Smooth muscle cell (in vitro differentiated cells): Measurements from ENCODE around the gene LGALS3. TPM values are rescaled to one million over a fixed set of nuclear protein-coding genes. Genes with fewer than 3 reads are reported as not detected.

ENCODE experiments used
- DNase-seq: peaks from one replicate; lab custom pipeline; 2025; ENCODE audit not compliant: unreplicated experiment; lab: John Stamatoyannopoulos, UW
- H2AFZ ChIP-seq: fragments of 200-600 bp; sonication (generic); 2 replicates; pipeline ENCODE4 v1.6.0; 2016; ENCODE audit warnings: antibody characterized with exemption, low read depth, mild to moderate bottlenecking
- H3F3A ChIP-seq: fragments of 200-600 bp; sonication (generic); 2 replicates; pipeline ENCODE4 v1.6.0; 2017; ENCODE audit warnings: antibody characterized with exemption, low read depth
- H3K27ac ChIP-seq: fragments of 200-600 bp; sonication (generic); 2 replicates; pipeline ENCODE4 v1.5.1; 2016; ENCODE audit warnings: low read depth, mild to moderate bottlenecking
- H3K27me3 ChIP-seq: fragments of 200-600 bp; sonication (generic); 2 replicates; pipeline ENCODE4 v1.6.1; 2016; ENCODE audit warnings: low read depth, mild to moderate bottlenecking
- H3K36me3 ChIP-seq: fragments of 200-600 bp; sonication (generic); 2 replicates; pipeline ENCODE4 v1.5.1; 2016; ENCODE audit warnings: low read depth
- H3K4me1 ChIP-seq: fragments of 200-600 bp; sonication (generic); 2 replicates; pipeline ENCODE4 v1.5.1; 2016; ENCODE audit warnings: low read depth
- H3K4me2 ChIP-seq: fragments of 200-600 bp; sonication (generic); 2 replicates; pipeline ENCODE4 v1.6.0; 2016; ENCODE audit warnings: mild to moderate bottlenecking
- H3K4me3 ChIP-seq: fragments of 200-600 bp; sonication (generic); 2 replicates; pipeline ENCODE4 v1.5.1; 2016; ENCODE audit warnings: mild to moderate bottlenecking
- H3K79me2 ChIP-seq: fragments of 200-600 bp; sonication (generic); 2 replicates; pipeline ENCODE4 v1.6.0; 2016; ENCODE audit warnings: low read depth, mild to moderate bottlenecking
- H3K9ac ChIP-seq: fragments of 200-600 bp; sonication (generic); 2 replicates; pipeline ENCODE4 v1.6.0; 2016; ENCODE audit warnings: low read depth
- H3K9me3 ChIP-seq: fragments of 200-600 bp; sonication (generic); replicated peaks from 2 replicates; pipeline ENCODE4 v1.5.1; 2016; ENCODE audit warnings: low read depth
- H4K20me1 ChIP-seq: fragments of 200-600 bp; sonication (generic); 2 replicates; pipeline ENCODE4 v1.6.0; 2016; ENCODE audit warnings: low read depth
- whole genome bisulfite sequencing: methylation state at CpG from one replicate; pipeline ENCODE4 v1.1.7; 2016; ENCODE audit warnings: low lambda C conversion rate; 5-methylcytosine and 5-hydroxymethylcytosine counted together
- polyA plus RNA-seq: library from polyadenylated mRNA; unstranded; fragments of >200 nt; fragmentation: Nextera tagmentation; extraction: Ambion mirVana; gene quantifications from 2 replicates; pipeline ENCODE4 v1.2.1, GENCODE V29; 2016
- total RNA-seq: library from RNA; depleted of rRNA; stranded (reverse); fragments of >200 nt; gene quantifications from 2 replicates; pipeline ENCODE4 v1.2.3, GENCODE V29; 2014
- TF ChIP-seq, protein P1 (sequence below): fragments of 200-600 bp; sonication (generic); IDR thresholded peaks from 2 replicates; pipeline ENCODE4 v1.5.1; 2017; ENCODE audit warnings: borderline replicate concordance, mild to moderate bottlenecking, antibody characterized with exemption; ENCODE audit not compliant: insufficient read depth, poor library complexity, severe bottlenecking

Gene LGALS3
- total and polyA plus RNA-seq, 2 experiments from 2014 or later = 170 to 201 TPM

DNA sequence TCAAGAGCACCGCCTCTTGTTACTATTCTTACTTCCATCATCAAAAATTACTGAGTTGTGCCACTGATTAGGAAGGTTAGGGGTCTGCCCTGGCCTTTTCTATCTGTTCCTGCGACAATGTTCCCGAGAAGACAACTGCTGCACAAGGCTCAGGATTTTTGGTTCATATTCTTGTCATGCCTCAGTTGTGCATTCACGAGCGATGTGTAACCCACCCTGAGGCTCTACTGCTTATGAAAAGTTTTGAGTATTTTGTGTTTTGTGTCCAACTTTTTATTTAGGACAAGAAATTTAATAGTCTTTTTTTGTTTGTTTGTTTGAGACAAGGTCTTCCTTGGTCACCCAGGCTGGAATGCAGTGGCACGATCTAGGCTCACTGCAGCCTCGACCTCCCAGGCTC is 23.1 kb upstream of the LGALS3 start:
- WGBS = 97% methylated on average over 7 of the region's 7 CpGs
- H3K27ac ChIP-seq = peak overlapping the region; percentile 10

DNA sequence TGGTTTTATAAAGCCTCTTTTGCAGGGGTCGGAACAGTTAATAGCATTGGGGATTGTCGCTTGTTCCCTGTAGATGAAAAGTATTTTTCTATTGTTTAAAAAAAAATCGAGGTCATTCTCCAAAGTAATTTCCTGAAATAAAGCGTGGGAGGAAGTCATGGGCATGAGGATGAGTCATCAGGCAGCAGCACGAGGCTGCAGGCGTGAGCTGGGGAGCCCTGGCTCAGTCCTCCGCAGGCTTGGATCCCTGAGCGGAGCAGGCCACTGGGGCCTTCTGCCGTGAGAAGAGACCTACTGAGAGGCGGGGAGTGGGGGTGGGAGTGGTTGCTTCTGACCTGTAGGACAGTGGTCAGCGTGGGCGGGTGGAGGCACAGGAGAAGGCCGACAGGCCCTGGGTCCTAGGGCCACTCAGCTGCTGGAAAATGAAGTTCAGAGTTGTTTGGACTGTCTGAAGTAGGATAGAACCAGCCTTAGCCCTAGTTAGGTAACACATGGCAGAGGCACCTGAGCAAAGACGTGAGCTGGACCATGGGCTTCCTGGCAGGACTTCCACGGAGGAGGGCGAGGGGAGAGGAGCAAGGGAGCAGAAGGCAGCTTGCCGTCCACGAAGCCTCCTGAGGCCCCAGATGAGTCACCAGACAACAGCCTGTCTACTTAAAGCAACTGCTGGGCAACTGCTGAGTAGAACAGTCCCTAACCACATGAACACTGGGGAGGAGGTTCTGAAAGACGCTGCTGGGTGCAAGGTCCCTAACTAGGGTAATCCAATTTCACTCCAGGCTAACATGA is 21.1 kb upstream of the LGALS3 start:
- Histone ChIP-seq H3K27me3 (no peaks in the 10 kb centered on the region), H3K27ac (peak overlapping the region; percentile 100), H3K4me2 (peak overlapping the region; percentile 75), H4K20me1 (no peaks in the 10 kb centered on the region), H2AFZ (peak overlapping the region; percentile 20), H3F3A (peaks cover 15% of the 10 kb centered on the region), H3K36me3 (no peaks in the 10 kb centered on the region), H3K4me1 (peaks cover 16% of the 10 kb centered on the region), H3K9me3 (no peaks in the 10 kb centered on the region), H3K9ac (peak overlapping the region; percentile 97), H3K4me3 (no peak overlapping the region), H3K79me2 (no peaks in the 10 kb centered on the region)
- TF ChIP-seq, protein P1, sequence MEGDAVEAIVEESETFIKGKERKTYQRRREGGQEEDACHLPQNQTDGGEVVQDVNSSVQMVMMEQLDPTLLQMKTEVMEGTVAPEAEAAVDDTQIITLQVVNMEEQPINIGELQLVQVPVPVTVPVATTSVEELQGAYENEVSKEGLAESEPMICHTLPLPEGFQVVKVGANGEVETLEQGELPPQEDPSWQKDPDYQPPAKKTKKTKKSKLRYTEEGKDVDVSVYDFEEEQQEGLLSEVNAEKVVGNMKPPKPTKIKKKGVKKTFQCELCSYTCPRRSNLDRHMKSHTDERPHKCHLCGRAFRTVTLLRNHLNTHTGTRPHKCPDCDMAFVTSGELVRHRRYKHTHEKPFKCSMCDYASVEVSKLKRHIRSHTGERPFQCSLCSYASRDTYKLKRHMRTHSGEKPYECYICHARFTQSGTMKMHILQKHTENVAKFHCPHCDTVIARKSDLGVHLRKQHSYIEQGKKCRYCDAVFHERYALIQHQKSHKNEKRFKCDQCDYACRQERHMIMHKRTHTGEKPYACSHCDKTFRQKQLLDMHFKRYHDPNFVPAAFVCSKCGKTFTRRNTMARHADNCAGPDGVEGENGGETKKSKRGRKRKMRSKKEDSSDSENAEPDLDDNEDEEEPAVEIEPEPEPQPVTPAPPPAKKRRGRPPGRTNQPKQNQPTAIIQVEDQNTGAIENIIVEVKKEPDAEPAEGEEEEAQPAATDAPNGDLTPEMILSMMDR = no peak
- DNase-seq = peak; percentile 79
- WGBS = 13% methylated on average over 19 of the region's 19 CpGs

More for the DNA sequence above, 23.1 kb upstream of the LGALS3 start:
- TF ChIP-seq, protein P1 = no peak
- no peaks in the 10 kb centered on the region for H4K20me1 ChIP-seq
- no peaks in the 10 kb centered on the region for H3K36me3 ChIP-seq
- H3K9ac ChIP-seq = no peak overlapping the region
- no peak overlapping the region for H3K4me3 ChIP-seq
- H3K9me3 ChIP-seq = no peaks in the 10 kb centered on the region
- peaks cover 29% of the 10 kb centered on the region for H3K4me1 ChIP-seq
- H2AFZ ChIP-seq = no peak overlapping the region
- no peak overlapping the region for H3K4me2 ChIP-seq
- no peaks in the 10 kb centered on the region for H3K79me2 ChIP-seq
- H3K27me3 ChIP-seq = no peaks in the 10 kb centered on the region
- DNase-seq = no peak
- peaks cover 28% of the 10 kb centered on the region for H3F3A ChIP-seq

DNA sequence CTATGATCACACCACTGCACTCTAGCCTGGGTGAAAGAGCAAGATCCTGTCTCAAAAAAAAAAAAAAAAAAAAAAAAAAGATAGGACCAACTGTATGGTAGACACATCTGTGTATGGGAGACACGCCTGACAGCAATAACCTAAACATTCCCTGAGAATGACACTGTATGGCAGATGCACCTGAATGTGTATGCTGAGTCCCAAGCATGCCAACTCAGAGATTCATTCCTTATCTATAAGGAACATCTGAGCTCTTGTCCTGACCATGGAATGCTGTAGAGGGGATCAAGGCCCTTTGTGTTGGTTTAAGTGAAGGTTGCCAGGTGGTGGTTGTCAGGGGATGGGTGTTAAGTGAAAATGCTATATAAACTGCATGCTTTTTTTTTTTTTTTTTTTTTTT is 19.2 kb upstream of the LGALS3 start:
- Histone ChIP-seq H3K79me2 (no peaks in the 10 kb centered on the region), H3K4me2 (no peak overlapping the region), H3K36me3 (no peaks in the 10 kb centered on the region), H2AFZ (no peak overlapping the region), H3K4me1 (peaks cover 6% of the 10 kb centered on the region), H3K4me3 (no peak overlapping the region), H3K27me3 (no peaks in the 10 kb centered on the region), H4K20me1 (no peaks in the 10 kb centered on the region), H3K9ac (no peak overlapping the region), H3F3A (no peaks in the 10 kb centered on the region), H3K9me3 (no peaks in the 10 kb centered on the region), H3K27ac (peak overlapping the region; percentile 100)
- 93% methylated on average over 1 of the region's 1 CpG for WGBS
- TF ChIP-seq, protein P1 = no peak
- DNase-seq = no peak
